ENCODE results near the gene FAM187B.

Gene FAM187B

DNA sequence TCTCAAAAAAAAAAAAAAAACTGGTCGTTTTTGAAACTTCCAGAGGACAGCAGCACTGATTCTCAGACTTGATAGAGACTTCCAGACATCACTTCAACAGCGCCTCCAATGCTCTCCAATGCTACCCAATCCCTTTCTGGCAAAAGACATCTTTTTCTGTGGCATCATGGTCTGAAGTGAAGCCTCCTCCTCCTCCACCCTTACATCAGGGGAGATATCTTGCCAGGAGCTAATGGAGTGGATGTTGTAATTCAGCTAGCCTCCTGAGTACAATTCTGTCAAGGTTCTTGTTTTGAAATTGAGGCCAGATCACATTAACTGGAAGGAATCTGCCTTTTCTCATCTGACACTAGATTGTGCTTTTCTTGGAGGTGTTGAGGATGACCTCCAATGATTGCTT is 49.8 kb downstream of the FAM187B start:
- DNase-seq (ENCODE audit: low read depth in 2 of 2) = no peak

- DNase-seq (ENCODE audit: low read depth in 2 of 2) = no peak
Observed at GRCh38 chr19:35177377-35178274, 50.9 kb downstream of the FAM187B start.

GRCh38 chr19:35176181-35176570 is 52.4 kb downstream of the FAM187B start:
- DNase-seq (ENCODE audit: low read depth in 2 of 2) = no peak

All from stimulated activated CD8-positive, alpha-beta memory T cell treated with anti-CD3 and anti-CD28 coated beads, Interleukin-2, amount 100 ng/mL, for 1 hour (primary cell).